ENCODE results near the gene HLA-DRB5. TPM values are rescaled to one million over a fixed set of nuclear protein-coding genes. Genes with fewer than 3 reads are reported as not detected.
"Not testable (repeated sequence)": the region's sequence is repeated elsewhere in the genome, so short reads cannot be mapped to it uniquely, and the experiment has no call there.

The HLA-DRB5 gene
- under 1 TPM; 0.28 to 0.52 TPM for total RNA-seq

DNA sequence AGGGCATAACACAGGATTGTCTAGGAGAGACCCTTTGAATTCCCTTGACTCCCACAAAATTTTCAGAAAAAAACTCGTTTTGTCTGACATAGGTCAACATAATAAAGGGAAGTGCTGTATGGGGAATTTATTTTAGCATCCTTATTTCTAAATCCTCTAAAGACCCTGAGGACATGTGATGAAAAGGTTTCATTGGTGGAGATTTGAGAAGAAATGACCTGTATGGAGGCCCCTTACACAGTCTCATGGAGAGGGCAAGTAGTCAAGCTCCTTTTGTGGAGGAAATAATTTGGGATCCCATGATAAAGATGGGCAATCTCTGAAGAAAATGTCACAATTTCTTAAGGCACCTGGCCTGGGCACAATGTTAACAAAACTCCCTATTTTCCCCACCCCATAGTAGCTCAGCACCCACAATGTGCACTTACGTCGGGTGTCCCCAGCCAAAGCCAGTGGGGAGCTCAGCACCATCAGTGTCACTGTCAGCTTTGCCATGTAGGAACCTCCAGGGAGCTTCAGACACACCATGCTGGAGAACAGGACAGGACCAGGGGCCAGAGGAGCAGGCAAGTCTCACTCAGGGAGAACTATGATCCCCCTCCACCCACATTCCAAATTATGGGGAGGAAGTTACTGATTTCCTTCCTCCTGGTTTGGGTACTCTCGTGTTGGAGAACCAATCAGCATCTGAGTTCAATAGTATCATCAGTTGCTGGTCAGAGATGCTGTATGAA lies at the start of gene HLA-DRB5:
Gene HLA-DRB5 (minus strand): TSS at position 591 of the 734 bp plus-strand sequence. CDS start 63 bp downstream, at position 528.
- Mint-ChIP-seq H3K27me3 (no peaks in the 10 kb centered on the region), H3K9me3 (no peaks in the 10 kb centered on the region), H3K4me1 (peaks cover 2% of the 10 kb centered on the region), H3K36me3 (no peaks in the 10 kb centered on the region), H3K4me3 (peak within 1 kb of the TSS; percentile 68), H3K27ac (peak within 1 kb of the TSS; percentile 70)
- no peak for DNase-seq

DNA sequence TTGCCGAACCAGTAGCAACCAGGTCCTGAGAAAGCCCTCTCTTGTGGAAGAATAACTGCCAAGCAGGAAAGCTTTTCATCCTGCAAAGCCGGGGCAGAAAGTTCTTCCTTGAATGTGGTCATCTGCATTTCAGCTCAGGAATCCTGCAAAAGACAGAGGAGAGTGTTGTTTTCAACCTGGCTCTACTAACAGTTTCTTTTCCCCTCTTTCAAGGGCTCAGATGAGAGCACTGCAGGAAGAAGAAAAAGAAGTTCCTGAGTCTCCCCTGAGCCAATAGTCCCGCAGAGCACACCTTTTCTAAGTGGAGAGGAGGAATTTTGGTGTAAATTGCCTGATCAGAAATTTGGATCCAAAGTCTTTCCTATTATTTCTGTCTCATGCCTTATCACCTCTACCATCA lies 48.9 kb upstream of the HLA-DRB5 start:
- Mint-ChIP-seq H3K4me1 (peaks cover 6% of the 10 kb centered on the region), H3K27me3 (peaks cover 7% of the 10 kb centered on the region), H3K4me3 (no peak overlapping the region), H3K36me3 (no peaks in the 10 kb centered on the region), H3K27ac (no peak overlapping the region), H3K9me3 (no peaks in the 10 kb centered on the region)
- no peak for DNase-seq

DNA sequence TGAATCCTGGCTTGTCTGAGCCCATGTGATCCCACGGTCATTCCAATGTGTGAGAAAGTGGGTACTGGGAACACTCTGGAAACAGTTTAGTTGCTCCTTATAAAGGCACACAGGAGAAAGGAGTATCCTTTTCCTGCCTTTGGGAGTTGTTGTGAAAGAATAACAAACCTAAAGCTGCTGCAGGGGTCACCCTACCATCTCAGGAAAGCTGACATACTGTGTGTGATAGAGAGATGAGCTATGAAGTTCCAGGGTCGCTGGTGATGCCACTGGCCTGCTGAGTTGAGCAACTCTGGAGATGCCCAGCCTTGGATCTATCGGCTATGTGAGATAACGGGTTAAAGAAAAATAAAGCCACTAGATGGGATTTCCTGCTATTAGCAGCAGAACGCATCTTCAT lies 47.4 kb upstream of the HLA-DRB5 start:
- H3K36me3 Mint-ChIP-seq, H3K9me3 Mint-ChIP-seq, H3K4me1 Mint-ChIP-seq, DNase-seq, H3K4me3 Mint-ChIP-seq, H3K27me3 Mint-ChIP-seq, H3K27ac Mint-ChIP-seq: not testable (repeated sequence)

DNA sequence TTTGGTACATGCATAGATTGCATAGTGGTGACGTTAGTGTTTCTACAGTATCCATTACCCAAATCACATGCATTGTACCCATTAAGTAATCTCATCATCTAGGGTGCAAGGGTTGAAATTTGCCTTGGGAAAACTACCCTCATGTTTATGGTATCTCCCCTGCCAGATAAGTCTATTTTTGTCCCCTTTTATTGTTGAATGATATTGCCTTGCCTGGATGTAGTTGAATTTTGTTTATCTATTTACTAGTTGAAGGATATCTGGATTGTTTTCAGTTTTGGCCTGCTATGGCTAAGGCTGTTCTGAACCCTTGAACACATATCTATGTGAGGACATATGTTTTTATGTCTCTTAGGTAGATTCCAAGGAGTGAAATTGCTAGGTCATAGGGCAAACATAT lies 46.2 kb upstream of the HLA-DRB5 start:
- Mint-ChIP-seq H3K27me3 (peaks cover 7% of the 10 kb centered on the region), H3K27ac (no peak overlapping the region), H3K36me3 (no peaks in the 10 kb centered on the region), H3K9me3 (no peaks in the 10 kb centered on the region), H3K4me3 (no peak overlapping the region), H3K4me1 (peaks cover 6% of the 10 kb centered on the region)
- no peak for DNase-seq

- no peaks in the 10 kb centered on the region for H3K36me3 Mint-ChIP-seq
- H3K27me3 Mint-ChIP-seq: peaks cover 10% of the 10 kb centered on the region
- no peak overlapping the region for H3K4me3 Mint-ChIP-seq
- no peaks in the 10 kb centered on the region for H3K9me3 Mint-ChIP-seq
- H3K4me1 Mint-ChIP-seq: no peaks in the 10 kb centered on the region
- DNase-seq: no peak
- H3K27ac Mint-ChIP-seq: no peak overlapping the region
These were observed 40.3 kb upstream of the HLA-DRB5 start for GRCh38 chr6:32570363-32570905.

DNA sequence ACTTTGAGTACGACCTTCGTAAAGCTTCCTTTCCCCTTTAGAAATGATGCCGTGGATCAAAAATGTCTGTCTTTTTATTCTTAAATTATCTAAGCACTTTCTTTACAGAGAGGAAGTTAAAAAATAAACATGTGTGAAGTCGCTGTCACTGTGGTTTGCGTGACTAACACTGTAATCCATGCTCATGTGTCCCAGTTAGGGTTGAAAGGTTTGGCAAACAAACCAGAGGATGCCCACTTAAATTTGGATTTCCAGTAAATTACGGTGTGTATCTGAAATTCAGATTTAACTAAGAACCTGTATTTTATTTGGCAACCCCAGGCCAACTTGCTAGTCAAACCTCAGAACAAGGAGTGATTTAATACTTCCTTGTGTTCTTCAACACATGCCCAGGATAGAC lies 38.5 kb upstream of the HLA-DRB5 start:
- H3K4me3 Mint-ChIP-seq: no peak overlapping the region
- no peak for DNase-seq
- H3K36me3 Mint-ChIP-seq: no peaks in the 10 kb centered on the region
- H3K27me3 Mint-ChIP-seq: peaks cover 3% of the 10 kb centered on the region
- H3K4me1 Mint-ChIP-seq: no peaks in the 10 kb centered on the region
- no peak overlapping the region for H3K27ac Mint-ChIP-seq
- no peaks in the 10 kb centered on the region for H3K9me3 Mint-ChIP-seq

GRCh38 chr6:32566957-32567356 lies 36.9 kb upstream of the HLA-DRB5 start:
- H3K27me3 Mint-ChIP-seq: peaks cover 3% of the 10 kb centered on the region
- H3K4me1 Mint-ChIP-seq: no peaks in the 10 kb centered on the region
- no peak for DNase-seq
- no peaks in the 10 kb centered on the region for H3K9me3 Mint-ChIP-seq
- no peak overlapping the region for H3K4me3 Mint-ChIP-seq
- H3K27ac Mint-ChIP-seq: no peak overlapping the region
- H3K36me3 Mint-ChIP-seq: no peaks in the 10 kb centered on the region

- Mint-ChIP-seq H3K27ac (no peak overlapping the region), H3K4me3 (no peak overlapping the region), H3K27me3 (peaks cover 3% of the 10 kb centered on the region), H3K9me3 (no peaks in the 10 kb centered on the region), H3K4me1 (no peaks in the 10 kb centered on the region), H3K36me3 (no peaks in the 10 kb centered on the region)
- DNase-seq: no peak
These were observed 35.4 kb upstream of the HLA-DRB5 start for GRCh38 chr6:32565511-32565910.

DNA sequence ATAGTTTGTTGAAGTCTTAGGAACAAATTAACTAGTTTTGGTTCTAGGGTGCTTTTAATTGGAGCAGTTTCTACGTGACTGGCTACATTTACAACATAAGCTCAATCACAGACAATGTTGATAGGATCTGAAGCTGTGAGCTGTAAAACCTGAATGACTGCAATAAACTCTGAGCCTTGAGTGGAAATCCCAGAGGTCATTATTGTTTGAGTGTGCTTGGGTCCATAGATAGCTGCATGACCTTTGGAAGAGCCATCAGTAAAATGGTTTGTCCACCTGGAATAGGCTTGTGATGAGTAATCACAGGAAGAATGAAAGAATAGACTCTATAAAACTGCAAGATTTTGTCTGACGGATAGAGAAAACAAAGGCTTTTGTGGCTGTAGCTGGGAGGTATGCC lies 32.9 kb upstream of the HLA-DRB5 start:
- DNase-seq: no peak
- Mint-ChIP-seq H3K27ac (no peak overlapping the region), H3K9me3 (no peaks in the 10 kb centered on the region), H3K36me3 (no peaks in the 10 kb centered on the region), H3K4me3 (no peak overlapping the region), H3K27me3 (peaks cover 3% of the 10 kb centered on the region), H3K4me1 (no peaks in the 10 kb centered on the region)

- Mint-ChIP-seq H3K9me3 (no peaks in the 10 kb centered on the region), H3K27me3 (no peaks in the 10 kb centered on the region), H3K4me1 (no peaks in the 10 kb centered on the region), H3K36me3 (no peaks in the 10 kb centered on the region), H3K27ac (no peak overlapping the region), H3K4me3 (no peak overlapping the region)
- DNase-seq: no peak
These were observed 29.7 kb upstream of the HLA-DRB5 start for GRCh38 chr6:32559747-32560146.

GRCh38 chr6:32558426-32559057 lies 28.5 kb upstream of the HLA-DRB5 start:
- Mint-ChIP-seq H3K27me3 (no peaks in the 10 kb centered on the region), H3K36me3 (no peaks in the 10 kb centered on the region), H3K4me1 (no peaks in the 10 kb centered on the region), H3K9me3 (no peaks in the 10 kb centered on the region), H3K27ac (no peak overlapping the region), H3K4me3 (no peak overlapping the region)
- no peak for DNase-seq

DNA sequence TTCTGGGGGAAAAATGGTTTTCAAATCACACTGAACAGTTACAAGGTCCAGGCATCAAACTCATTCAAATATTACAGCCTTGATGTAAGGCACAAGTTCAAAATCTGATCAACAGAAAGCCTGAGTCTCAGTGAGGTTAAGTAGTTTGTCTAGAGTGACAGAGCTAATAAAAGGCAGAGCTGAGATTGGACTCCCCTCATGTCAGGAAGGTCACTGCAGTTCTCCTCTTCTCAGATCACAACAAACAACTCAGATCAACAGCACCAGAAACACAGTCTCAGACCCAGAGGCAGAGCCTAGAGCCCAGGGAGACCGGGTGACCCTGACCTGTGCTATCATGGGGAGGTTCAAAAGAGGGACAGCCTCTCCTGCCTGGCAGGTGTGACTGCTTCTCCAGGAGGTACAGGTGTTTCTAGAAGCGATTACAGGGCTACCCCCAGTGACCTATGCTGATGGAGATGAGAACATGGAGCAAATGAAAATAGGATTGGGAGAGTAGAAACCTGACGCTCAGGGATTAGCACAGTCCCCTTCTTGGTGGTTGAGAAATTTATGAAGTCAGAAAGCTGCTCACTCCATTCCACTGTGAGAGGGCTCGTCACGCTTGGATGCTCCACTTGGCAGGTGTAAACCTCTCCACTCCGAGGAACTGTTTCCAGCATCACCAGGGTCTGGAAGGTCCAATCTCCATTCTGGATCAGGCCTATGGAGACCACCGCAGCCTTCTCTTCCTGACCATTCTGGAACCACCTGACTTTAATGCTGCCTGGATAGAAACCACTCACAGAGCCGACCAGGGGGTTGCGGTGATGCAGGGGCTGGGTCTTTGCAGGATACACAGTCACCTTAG lies 24.3 kb upstream of the HLA-DRB5 start:
- H3K4me1 Mint-ChIP-seq: no peaks in the 10 kb centered on the region
- DNase-seq: no peak
- H3K27ac Mint-ChIP-seq: no peak overlapping the region
- H3K4me3 Mint-ChIP-seq: no peak overlapping the region
- no peaks in the 10 kb centered on the region for H3K36me3 Mint-ChIP-seq
- no peaks in the 10 kb centered on the region for H3K9me3 Mint-ChIP-seq
- H3K27me3 Mint-ChIP-seq: peaks cover 3% of the 10 kb centered on the region

DNA sequence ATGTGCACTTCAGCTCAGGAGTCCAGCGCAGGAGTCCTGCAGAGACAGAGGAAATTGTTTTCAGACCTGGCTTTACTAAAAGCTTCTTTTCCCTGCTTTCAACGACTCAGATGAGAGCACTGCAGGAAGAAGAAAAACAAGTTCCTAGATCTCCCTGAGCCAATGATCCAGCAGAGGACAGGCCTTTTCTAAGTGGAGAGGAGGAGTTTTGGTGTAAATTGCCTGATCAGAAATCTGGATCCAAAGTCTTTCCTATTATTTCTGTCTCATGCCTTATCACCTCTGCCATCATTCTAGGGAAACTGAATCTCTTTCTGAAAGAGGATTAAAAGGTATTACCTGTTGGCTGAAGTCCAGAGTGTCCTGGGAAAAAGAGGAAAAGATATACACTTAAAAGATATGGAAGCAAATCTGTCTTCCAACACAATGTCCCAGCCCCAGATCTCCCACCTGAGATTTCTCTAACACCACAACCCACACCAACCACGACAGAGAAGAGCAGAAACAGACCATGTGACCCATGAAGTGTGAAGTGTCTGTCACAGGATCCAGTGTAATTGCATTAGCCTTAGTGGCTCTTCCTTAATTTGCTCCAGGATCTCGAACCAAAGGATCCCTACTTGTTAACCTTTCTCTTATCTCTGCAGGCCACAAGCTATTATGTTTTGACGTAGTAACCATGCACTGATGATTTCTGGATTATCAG lies 23.1 kb upstream of the HLA-DRB5 start:
- no peaks in the 10 kb centered on the region for H3K4me1 Mint-ChIP-seq
- DNase-seq: no peak

DNA sequence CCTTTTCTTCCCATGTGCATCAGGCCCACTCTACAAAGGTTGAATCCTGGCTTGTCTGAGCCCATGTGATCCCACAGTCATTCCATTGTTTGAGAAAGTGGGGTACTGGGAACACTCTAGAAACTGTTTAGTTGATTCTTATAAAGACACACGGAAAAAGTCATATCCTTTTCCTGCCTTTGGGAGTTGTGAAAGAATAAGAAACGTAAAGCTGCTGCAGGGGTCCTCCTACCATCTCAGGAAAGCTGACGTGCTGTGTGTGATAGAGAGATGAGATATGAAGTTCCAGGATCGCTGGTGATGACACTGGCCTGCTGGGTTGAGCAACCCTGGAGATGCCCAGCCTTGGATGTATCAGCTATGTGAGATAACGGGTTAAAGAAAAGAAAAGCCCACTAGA lies 21.3 kb upstream of the HLA-DRB5 start:
- no peak overlapping the region for H3K4me3 Mint-ChIP-seq
- no peaks in the 10 kb centered on the region for H3K4me1 Mint-ChIP-seq
- no peaks in the 10 kb centered on the region for H3K9me3 Mint-ChIP-seq
- peaks cover 3% of the 10 kb centered on the region for H3K27me3 Mint-ChIP-seq
- no peak for DNase-seq
- no peaks in the 10 kb centered on the region for H3K36me3 Mint-ChIP-seq
- H3K27ac Mint-ChIP-seq: no peak overlapping the region

More for the DNA sequence above, 23.1 kb upstream of the HLA-DRB5 start:
- H3K4me3 Mint-ChIP-seq: no peak overlapping the region
- no peaks in the 10 kb centered on the region for H3K9me3 Mint-ChIP-seq
- H3K27me3 Mint-ChIP-seq: peaks cover 3% of the 10 kb centered on the region
- no peaks in the 10 kb centered on the region for H3K36me3 Mint-ChIP-seq
- H3K27ac Mint-ChIP-seq: no peak overlapping the region

- Mint-ChIP-seq H3K9me3 (peaks cover 2% of the 10 kb centered on the region), H3K4me3 (no peak overlapping the region), H3K4me1 (no peaks in the 10 kb centered on the region), H3K36me3 (no peaks in the 10 kb centered on the region), H3K27me3 (peaks cover 3% of the 10 kb centered on the region), H3K27ac (no peak overlapping the region)
- no peak for DNase-seq
These were observed 9.8 kb upstream of the HLA-DRB5 start for GRCh38 chr6:32539839-32540238.

Measured in activated naive CD8-positive, alpha-beta T cell treated with anti-CD3 and anti-CD28 coated beads for 36 hours (primary cell).